Transverse colon (tissue), 4 donors: Measurements from ENCODE around the gene PTTG1. TPM values are rescaled to one million over a fixed set of nuclear protein-coding genes. Genes with fewer than 3 reads are reported as not detected.

Source experiments
- DNase-seq: peaks from one replicate; pipeline ENCODE4 v3.0.0-alpha.2; 2019
- H3K27ac ChIP-seq, 4 donors: fragments of 200-600 bp; sonication (generic); 2 replicates each; pipeline ENCODE4 v1.5.1; 2016 to 2018; ENCODE audit warnings: inconsistent platforms in 4 of 4
- H3K27me3 ChIP-seq: fragments of 200-600 bp; sonication (generic); 2 replicates; pipeline ENCODE4 v1.5.1; 2017; ENCODE audit warnings: inconsistent platforms
- H3K36me3 ChIP-seq, 4 donors: fragments of 200-600 bp; sonication (generic); 2 replicates each; pipeline ENCODE4 v1.5.1; 2017 to 2019; ENCODE audit warnings: inconsistent platforms in 4 of 4
- H3K4me1 ChIP-seq, 4 donors: fragments of 200-600 bp; sonication (generic); 2 replicates each; pipeline ENCODE4 v1.5.1; 2017 to 2020; ENCODE audit warnings: inconsistent platforms in 4 of 4
- H3K4me3 ChIP-seq, 4 donors: fragments of 200-600 bp; sonication (generic); 1 replicate in 1 of 4; 2 replicates in 3 of 4; pipeline versions ENCODE4 v1.5.1 to v1.6.1; 2017 to 2019; ENCODE audit warnings: inconsistent platforms in 4 of 4
- H3K9me3 ChIP-seq, 2 donors: fragments of 200-600 bp; sonication (generic); 2 replicates each; pipeline ENCODE4 v1.5.1; 2017 to 2019; ENCODE audit warnings: inconsistent platforms in 2 of 2
- EP300 ChIP-seq: sonication (generic); formaldehyde crosslinking; IDR thresholded peaks from one replicate; pipeline ENCODE4 v1.6.1; 2017; ENCODE audit warnings: antibody characterized with exemption, low read depth
- POLR2A ChIP-seq: fragments of 450-650 bp; IDR thresholded peaks from one replicate; pipeline ENCODE4 v1.6.1; 2016; ENCODE audit warnings: antibody characterized with exemption, mild to moderate bottlenecking, moderate library complexity
- POLR2AphosphoS5 ChIP-seq, 3 donors: sonication (generic); formaldehyde crosslinking; IDR thresholded peaks; one replicate each; pipeline ENCODE4 v1.6.1; 2016; ENCODE audit warnings: antibody characterized with exemption in 3 of 3
- WGBS, 2 donors: methylation state at CpG; one replicate each; pipeline ENCODE4 v1.1.5; 2018; ENCODE audit warnings: low coverage in 1 of 2; 5-methylcytosine and 5-hydroxymethylcytosine counted together
- in situ Hi-C, 4 donors: fragments of 200-750 bp; cut with MboI; loops; one replicate each; pipeline versions ENCODE4 v1.15.0 to v1.15.1; 2017; ENCODE audit warnings: low sequenced_read_pairs in 3 of 4, low pct_ligation_motif_present in 1 of 4, low pct_unique_long_range_greater_than_20kb in 1 of 4
- intact Hi-C: fragments of 100-400 bp; cut with DNase I; formaldehyde crosslinking; loops from one replicate; pipeline ENCODE4 v1.15.1; 2023; ENCODE audit warnings: low total_unique reads
- total RNA-seq, 4 donors: library from RNA; depleted of rRNA; stranded (reverse); fragments of >200 nt; gene quantifications; one replicate each; pipeline ENCODE4 v1.1.0, GENCODE V29; 2016
- TF ChIP-seq, protein P1 (sequence below), 5 experiments: fragments of 200-600 bp in 3 of 5; fragments of 450-650 bp in 2 of 5; sonication (generic) in 3 of 5; IDR thresholded peaks; 1 replicate in 2 of 5; 2 replicates in 3 of 5; pipeline ENCODE4 v1.5.1; 2016 to 2017; ENCODE audit warnings: antibody characterized with exemption in 5 of 5, inconsistent platforms in 3 of 5, mild to moderate bottlenecking in 2 of 5, moderate library complexity in 1 of 5

PTTG1 gene
- total RNA-seq, 4 donors from 2014 or later = 6.4 to 41.1 (median 15.2) TPM

DNA sequence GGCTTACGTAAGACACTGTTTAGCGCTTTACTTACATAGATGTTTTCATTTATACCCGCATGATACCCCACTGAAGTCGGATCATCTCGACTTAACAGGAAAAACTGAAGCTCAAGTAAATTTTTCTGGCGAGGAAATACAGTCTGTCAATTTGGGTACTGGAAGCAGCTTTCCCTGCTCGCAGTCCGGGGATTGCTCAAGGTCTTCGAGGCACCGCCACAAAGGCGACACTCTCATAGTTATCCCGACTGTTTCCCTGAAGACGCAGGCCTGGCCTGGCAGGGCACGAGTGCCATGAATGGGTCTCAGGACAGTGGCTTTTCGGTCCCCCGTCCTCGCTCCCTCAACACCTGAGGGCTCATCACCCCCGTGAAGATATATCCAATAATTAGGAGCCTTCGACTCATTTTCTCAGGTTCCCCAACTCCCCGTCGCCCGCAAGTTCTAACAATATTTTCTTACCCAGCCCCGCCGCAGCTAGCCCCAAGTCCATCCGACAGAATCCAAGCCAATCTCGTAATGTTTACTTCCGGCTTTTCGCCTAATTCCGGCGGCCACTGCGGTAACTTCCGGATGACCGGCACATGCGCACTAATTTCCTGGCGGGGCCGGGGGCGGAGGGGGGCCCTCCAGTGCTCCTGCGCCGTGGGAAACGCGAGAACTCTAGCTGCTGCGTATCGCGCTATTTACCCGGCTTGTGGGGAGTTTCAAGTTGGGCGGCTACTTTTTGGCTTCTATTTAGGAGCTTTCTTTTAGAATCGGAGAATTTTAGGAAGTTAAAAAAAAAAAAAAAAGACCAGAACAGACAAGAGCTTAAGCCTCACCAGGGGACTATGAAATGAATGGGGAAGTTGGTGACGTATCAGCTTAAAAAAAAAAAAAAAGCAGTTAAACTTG, 2.8 kb upstream of the PTTG1 start, which contains the start of gene SLU7:
Gene SLU7, minus strand, starts transcription at position 521 of the 897 bp plus-strand sequence. CDS start 3,787 bp downstream, outside the sequence.
- Histone ChIP-seq H3K9me3 (no peaks in the 10 kb centered on the region), H3K36me3 (peaks cover 0 to 10% (median 5%) of the 10 kb centered on the region in 4 donors), H3K4me1 (peaks cover 18 to 44% (median 24%) of the 10 kb centered on the region in 4 donors), H3K4me3 (peak within 1 kb of the TSS; percentile 68 to 85 (median 69)), H3K27me3 (no peaks in the 10 kb centered on the region), H3K27ac (peak within 1 kb of the TSS; percentile 84 to 92 (median 88))
- intact Hi-C loops (no loop called here), in situ Hi-C loops (no loop called here)
- peak; percentile 96 for DNase-seq
- TF ChIP-seq POLR2A (peak; percentile 88), POLR2AphosphoS5 (IDR thresholded peaks at IDR 0.05) (peak; percentile 73 to 91 (median 87))
- TF ChIP-seq, protein P1, sequence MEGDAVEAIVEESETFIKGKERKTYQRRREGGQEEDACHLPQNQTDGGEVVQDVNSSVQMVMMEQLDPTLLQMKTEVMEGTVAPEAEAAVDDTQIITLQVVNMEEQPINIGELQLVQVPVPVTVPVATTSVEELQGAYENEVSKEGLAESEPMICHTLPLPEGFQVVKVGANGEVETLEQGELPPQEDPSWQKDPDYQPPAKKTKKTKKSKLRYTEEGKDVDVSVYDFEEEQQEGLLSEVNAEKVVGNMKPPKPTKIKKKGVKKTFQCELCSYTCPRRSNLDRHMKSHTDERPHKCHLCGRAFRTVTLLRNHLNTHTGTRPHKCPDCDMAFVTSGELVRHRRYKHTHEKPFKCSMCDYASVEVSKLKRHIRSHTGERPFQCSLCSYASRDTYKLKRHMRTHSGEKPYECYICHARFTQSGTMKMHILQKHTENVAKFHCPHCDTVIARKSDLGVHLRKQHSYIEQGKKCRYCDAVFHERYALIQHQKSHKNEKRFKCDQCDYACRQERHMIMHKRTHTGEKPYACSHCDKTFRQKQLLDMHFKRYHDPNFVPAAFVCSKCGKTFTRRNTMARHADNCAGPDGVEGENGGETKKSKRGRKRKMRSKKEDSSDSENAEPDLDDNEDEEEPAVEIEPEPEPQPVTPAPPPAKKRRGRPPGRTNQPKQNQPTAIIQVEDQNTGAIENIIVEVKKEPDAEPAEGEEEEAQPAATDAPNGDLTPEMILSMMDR (IDR thresholded peaks at IDR 0.05) = no peak
- 0 to 1% methylated on average over 29 to 48 of the region's 48 CpGs for WGBS, 2 donors

DNA sequence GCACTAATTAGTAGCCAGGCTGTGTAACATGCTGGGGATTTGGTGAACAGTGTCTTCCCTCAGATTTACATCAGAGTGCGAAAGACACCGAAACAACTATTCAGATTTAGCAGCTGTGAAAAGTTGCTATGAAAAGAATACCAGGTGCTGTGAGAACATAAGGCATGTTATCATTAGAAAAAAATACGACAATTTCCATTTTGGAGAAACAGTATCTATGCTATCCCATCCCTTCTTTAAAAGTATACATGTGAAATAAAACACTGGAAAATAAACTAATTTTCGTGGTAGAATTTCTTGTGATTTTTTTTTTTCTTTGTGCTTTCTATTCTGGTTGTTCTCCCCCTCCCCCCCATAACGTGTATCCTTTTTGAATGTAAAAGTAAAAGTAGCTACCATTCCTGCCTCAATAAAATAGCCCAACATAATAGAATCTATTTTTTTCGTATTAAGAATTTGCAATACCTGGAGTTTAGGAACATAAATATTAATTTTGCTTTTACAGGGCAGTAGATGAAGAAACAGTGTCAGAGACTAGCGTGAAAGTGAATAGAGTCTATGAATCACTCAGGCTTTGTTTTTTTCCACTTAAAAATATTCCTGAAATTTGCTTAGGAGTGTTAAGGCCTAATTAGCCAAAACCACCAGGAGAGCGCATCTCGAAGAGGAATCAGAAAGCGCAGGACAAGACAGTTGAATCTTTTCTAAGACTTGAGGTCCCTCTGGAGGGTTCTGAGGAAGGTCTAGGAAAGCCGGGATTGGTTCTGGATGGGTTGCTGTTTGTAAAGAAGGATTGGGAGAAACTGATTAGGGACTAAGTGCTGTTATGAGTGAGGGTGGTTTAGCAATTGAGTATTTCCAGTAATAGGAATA, 2.0 kb upstream of the PTTG1 start:
- H3K27ac ChIP-seq = peak overlapping the region; percentile 84 to 92 (median 88)
- peaks cover 18 to 44% (median 24%) of the 10 kb centered on the region in 4 donors for H3K4me1 ChIP-seq
- H3K4me3 ChIP-seq = peak overlapping the region; percentile 68 to 85 (median 69)
- H3K27me3 ChIP-seq = no peaks in the 10 kb centered on the region
- in situ Hi-C loops = no loop called here
- intact Hi-C loops = no loop called here
- no peaks in the 10 kb centered on the region for H3K9me3 ChIP-seq
- 37 to 40% methylated on average over 10 to 11 of the region's 11 CpGs for WGBS, 2 donors
- TF ChIP-seq POLR2AphosphoS5 (IDR thresholded peaks at IDR 0.05) (no peak), POLR2A (no peak), EP300 (no peak)
- TF ChIP-seq, protein P1 (IDR thresholded peaks at IDR 0.05) = no peak
- peaks cover 0 to 2% (median under 1%) of the 10 kb centered on the region in 4 donors for H3K36me3 ChIP-seq
- DNase-seq = no peak

DNA sequence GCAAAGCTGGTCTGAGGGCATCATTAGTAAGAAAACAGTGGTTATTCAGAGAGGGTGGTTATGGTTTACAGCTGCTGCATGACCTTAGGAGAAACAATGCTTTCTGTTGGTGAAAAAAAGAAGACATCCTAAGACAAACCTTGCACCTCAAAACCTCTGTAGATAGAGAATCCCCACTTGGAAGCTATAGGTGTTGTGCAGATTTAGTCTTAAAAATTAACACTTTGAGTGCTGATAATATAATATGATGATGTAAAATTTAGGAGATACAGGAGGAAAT, 1.4 kb upstream of the PTTG1 start:
- Histone ChIP-seq H3K27me3 (no peaks in the 10 kb centered on the region), H3K36me3 (no peaks in the 10 kb centered on the region), H3K4me1 (peaks cover 18 to 44% (median 24%) of the 10 kb centered on the region in 4 donors), H3K4me3 (no peak overlapping the region), H3K27ac (peak overlapping the region; percentile 84 to 92 (median 88)), H3K9me3 (no peaks in the 10 kb centered on the region)
- in situ Hi-C loops (no loop called here), intact Hi-C loops (no loop called here)
- no peak for DNase-seq
- TF ChIP-seq EP300 (no peak), POLR2AphosphoS5 (IDR thresholded peaks at IDR 0.05) (no peak), POLR2A (no peak)
- TF ChIP-seq, protein P1 (IDR thresholded peaks at IDR 0.05) = no peak

DNA sequence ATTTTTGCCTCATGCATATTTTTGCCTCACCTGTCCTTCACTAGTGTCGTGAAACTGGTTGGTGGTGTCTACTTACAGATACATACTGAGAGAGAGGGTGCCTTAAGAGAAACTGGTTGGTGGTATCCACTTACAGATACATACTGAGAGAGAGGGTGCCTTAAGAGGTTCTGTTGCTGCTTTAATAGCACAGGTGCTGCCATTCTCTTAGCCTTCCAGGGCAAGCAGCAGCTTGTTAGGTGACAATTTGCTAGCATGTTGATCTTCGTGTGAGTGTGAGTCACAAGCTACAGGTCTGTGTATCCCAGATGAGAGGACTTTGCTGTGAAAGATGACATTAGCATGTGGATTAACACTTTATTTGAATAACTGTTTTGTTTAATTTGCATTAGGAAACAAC, 1.4 kb downstream of the PTTG1 start:
- Histone ChIP-seq H3K27ac (no peak overlapping the region), H3K27me3 (no peaks in the 10 kb centered on the region), H3K36me3 (no peaks in the 10 kb centered on the region), H3K9me3 (no peaks in the 10 kb centered on the region), H3K4me3 (no peak overlapping the region), H3K4me1 (peaks cover 5 to 23% (median 13%) of the 10 kb centered on the region in 4 donors)
- TF ChIP-seq POLR2AphosphoS5 (IDR thresholded peaks at IDR 0.05) = no peak
- TF ChIP-seq, protein P1 (IDR thresholded peaks at IDR 0.05) = no peak
- TF ChIP-seq POLR2A = no peak
- no peak for TF ChIP-seq EP300
- in situ Hi-C loops (no loop called here), intact Hi-C loops (no loop called here)
- WGBS, 2 donors = 37 to 44% methylated on average over 2 of the region's 2 CpGs
- DNase-seq = no peak
